HG03175 (cell line): ENCODE results near the gene MKKS.
"Not testable (repeated sequence)": the region's sequence is repeated elsewhere in the genome, so short reads cannot be mapped to it uniquely, and the experiment has no call there.

Experiments used
- ATAC-seq: cut with Tn5 transposase; IDR thresholded peaks from one replicate; pipeline ENCODE4 v1.9.1; 2021; ENCODE audit warnings: mild to moderate bottlenecking, moderate library complexity; ENCODE audit not compliant: unreplicated experiment

The MKKS gene

DNA sequence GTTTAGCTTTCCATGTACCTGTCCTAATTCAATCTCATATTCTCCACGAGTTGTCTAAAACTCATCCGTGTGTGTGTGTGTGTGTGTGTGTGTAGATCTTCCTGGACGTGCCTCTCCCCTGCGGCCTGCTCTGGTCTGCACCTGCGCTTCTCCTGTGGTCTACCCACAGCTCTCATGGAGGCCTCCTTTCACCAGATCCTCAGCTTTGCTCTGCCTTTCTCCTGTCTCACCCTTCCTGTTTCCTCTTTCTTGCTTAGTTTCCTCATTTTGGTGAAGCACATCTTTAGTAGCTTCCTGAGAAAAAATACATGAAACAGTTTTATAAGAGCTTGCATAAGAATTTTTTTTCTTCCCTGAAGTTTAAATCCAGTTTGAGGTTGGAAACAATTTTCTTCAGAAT is 19.2 kb upstream of the MKKS start:
- ATAC-seq = peak; percentile 93

DNA sequence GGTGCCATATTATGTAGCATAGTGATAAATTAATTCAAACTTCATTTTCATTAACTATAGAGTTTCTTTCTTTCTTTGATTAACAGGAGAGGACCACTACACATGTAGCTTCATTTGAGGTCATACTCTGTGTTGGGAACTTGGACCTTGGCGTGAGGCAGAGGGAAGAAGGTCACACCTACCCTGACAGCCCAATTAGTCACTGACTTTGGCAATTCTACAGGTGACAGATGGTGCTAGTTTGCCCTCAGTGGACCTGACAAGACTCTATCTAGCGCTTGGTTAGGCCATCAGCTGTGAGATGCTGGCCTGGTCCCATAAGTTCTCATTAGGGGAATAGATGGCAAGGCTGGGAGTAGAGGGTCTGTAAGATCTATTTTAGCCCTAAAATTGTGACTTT is 15.2 kb upstream of the MKKS start:
- ATAC-seq = no peak

DNA sequence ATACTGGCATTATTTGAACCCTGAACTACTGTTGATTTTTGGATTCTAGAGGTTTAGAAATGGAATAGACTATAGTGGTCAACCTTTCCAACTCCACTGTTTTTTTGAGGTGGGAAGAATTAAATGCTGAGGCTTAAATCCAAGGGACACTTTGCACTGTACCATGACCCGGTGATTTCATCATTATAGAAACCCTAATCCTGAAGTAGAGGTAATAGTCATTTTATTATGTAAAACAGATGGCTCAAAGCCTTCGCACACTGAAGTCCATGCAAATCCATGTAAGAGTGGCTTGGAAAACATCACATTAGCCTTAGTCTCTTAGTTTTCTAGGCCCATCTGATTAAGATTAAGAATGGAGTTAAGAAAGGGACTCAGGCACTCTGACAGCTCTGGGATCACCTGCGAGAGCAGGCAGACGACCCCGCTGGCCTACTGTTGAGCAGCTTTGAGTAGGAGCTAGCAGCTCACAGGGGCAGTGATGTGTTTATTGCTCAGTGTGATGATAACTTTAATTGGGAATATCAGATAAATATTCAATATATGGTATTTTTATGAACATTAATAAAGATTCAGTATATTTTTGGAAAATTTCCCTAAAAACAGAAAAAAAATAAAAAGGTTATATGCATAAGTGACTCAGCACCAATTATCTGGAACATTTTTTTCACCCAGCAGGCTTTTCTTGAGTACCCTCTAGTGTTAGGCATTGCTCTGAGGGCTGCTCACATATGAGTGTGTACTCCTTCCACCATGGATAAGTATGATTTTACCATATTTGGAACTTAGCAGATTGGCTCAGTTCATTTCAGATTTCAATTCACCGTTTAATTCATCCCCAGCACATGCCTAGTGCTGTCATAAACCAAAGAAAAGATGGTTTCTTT is 14.5 kb upstream of the MKKS start:
- no peak for ATAC-seq

DNA sequence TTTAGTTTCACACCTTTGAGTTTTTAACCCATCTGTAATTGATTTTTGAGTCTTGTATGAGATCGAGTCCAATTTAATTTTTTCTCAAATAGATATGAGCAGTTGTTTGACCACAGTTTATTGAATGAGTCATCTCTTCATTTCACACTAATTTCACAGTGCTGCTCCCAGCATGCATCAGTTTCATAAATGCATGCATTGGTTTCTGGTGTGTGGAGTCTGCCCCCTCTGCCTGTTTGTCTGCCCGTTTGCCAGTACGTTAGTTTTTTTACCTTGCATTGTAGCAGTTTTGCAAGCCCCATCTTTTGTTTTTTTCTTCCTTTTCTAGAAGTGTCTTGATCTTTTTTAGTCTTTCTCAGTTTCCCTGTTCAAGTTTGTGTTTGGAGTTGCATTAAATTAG is 13.0 kb upstream of the MKKS start:
- ATAC-seq = peak; percentile 99

DNA sequence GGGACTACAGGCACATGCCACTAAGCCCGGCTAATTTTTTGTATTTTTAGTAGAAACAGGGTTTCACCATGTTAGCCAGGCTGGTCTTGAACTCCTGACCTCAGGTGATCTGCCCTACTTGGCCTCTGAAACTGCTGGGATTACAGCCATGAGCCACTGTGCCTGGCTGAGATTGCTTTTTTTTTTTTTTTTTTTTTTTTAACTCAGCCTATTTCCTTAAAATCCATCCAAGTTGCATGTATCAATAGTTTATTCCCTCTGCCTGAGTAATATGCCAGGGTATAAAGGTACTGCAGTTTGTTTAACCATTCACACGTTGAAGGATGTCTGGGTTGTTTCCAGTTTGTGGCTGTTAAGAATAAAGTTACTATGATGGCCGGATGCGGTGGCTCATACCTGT is 11.7 kb upstream of the MKKS start:
- ATAC-seq = no peak

DNA sequence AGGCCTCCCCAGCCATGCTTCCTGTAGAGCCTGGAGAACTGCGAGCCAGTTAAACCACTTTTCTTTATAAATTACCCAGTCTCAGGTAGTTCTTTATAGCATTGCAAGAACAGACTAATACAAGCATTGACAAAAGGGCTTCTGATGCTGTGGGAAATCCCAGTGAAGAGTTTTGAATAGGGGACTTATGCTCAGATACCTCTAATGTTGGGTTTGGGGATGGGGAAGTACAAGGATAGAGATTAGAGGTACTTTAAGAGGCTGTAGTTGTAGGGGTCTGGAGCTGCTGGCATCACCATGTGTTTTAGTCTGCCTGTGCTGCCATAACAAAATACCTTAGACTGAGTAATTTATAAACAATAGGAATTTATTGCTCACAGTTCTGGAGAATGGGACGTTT is 9.9 kb upstream of the MKKS start:
- ATAC-seq = no peak

DNA sequence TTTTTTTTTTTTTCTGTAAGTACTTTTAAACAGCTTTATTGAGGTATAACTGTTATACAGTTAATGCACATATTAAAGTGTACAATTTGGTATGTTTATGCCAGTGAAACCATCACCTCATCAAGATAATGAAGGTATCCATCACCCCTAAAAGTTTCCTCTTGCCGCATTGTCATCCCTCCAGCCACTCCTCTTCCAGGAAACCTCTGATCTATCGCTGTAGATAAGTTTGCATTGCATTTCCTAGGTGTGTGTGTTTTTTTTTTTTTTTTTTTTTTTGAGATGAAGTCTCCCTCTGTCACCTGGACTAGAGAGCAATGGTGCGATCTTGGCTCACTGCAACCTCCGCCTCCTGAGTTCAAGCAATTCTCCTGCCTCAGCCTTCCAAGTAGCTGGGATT is 4.2 kb upstream of the MKKS start:
- ATAC-seq = no peak

DNA sequence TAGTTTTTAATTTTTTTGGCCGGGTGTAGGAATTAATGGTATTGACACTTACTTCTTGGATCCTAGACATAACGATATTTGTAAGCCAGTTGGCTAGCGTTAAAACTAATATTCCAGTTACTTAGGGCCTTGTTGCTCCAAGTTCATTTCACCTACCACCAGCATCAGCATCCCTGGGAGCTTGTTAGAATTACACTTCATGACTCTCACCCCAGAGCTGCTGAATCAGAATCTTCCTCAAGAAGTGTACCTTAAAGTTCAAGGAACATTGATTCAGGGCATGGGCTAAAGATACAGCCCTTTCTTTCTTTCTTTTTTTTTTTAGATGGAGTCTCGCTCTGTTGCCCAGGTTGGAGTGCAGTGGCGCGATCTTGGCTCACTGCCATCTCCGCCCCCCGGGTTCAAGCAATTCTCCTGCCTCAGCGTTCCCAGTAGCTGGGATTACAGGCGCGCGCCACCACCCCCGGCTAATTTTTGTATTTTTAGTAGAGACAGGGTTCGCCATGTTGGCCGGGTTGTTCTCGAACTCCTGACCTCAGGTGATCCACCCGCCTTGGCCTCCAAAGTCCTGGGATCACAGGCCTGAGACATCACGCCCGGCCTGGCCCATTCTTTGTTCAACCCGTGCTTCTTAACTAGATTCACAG is 2.2 kb upstream of the MKKS start:
- ATAC-seq = no peak

DNA sequence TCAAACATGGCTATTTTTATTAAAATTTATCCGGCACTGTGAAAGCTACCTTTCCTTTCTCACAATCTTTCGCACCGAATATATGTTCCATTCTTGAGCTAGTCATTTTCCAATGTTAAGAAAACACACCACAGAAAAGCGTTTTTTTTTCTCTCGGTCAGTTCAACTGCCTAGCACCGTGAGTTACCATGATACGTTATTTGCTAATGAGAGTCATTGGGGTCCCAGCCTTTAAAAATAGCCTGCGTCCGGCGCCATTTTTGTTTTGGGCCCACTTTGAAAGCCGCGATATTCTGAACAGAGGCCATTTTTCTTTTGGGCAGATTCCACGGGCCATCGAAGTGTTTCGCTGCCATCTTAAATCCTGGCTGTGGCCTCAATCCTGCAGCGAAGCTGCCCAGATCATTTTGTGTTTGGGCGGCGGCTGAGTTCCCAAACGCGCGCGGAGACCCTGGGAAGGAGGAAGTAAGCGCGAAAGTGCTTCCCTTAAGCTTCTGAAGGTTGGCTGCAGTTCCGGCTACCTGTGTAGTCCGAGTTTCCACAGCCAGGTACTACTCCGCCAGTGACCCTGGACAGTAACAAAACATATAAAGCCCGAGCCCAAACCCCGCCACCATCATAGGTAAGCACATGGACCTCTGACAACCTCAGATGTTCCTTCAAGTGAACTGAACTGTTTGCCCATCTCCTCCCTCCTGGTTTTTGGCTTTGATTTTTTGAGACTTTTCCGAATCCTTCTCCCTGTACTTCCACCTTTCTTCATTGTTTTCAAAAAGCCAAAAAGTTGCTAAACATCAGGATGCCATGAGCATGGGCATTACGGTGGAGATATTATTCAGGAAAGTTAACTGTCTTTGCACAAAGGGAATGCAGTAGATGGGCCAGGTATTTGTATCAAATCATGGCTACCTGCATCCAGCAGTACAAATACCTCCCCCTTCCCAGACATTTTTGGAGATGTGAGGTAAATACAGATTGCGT is 1.1 kb upstream of the MKKS start, which contains the start of gene SLX4IP:
TSS of gene SLX4IP (plus strand) at position 474 of the 981 bp plus-strand sequence. CDS start 22,900 bp downstream, outside the sequence.
- ATAC-seq = peak; percentile 57

DNA sequence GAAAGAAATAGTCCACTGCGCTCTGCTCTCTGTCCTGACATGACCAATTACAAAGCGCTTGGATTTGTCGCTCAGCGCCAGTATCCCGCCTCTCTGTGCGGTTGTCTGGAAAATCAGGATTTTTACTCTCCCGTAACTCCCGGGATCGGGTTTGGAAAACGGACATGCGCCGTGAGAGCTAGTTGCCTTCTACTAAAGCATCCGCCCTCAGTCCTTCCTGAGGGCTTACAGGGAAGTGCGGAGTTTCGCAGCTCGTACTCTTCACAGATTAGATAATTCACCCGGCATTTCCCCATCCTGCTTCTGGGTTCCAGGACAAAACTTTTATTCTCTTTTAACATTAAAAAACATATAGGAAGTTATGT is 427 bp upstream of the MKKS start:
- ATAC-seq = peak; percentile 31

DNA sequence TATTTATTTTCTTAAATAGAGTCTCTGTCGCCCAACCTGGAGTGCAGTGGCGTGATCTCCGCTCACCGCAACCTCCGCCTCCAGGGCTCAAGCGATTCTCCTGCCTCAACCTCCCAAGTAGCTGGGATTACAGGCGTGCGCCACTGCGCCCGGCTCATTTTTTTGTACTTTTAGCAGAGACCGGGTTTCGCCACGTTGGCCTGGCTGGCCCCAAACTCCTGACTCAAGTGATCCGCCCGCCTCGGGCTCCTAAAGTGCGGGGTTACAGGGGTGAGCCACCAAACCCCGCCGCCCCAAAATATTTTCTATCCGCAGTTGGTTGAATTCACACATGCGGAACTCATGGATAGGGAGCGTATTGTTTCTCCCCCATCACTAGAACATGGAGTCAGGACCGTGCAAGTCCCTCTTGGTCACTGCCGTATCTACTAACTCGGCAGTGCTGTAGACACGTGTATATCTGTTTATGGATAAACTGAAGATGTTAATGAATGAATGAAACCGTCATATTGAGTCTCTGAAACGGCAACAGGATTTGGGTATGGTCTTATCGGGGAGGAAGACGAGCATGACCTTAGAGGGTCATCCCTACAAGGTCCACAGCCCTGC is 904 bp downstream of the MKKS start:
- ATAC-seq = no peak

DNA sequence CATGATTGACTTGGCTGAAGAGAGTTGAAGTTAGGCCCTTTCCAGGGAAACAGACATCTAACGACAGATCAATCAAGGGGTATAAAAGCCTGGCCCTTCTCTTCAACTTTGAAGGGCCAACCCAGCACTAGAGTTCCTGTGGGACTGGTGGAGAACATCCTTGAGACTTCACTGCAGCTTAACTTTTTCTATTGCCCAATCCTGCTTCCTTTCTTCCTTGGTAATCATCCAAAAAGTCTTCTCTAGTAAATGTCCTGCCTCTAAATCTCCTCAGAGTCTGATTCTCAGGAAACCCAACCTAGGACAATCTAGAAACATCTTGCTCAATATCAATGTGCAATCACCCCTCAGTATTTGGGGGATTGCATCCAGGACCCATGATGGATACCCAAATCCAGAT is 1.9 kb downstream of the MKKS start:
- no peak for ATAC-seq

DNA sequence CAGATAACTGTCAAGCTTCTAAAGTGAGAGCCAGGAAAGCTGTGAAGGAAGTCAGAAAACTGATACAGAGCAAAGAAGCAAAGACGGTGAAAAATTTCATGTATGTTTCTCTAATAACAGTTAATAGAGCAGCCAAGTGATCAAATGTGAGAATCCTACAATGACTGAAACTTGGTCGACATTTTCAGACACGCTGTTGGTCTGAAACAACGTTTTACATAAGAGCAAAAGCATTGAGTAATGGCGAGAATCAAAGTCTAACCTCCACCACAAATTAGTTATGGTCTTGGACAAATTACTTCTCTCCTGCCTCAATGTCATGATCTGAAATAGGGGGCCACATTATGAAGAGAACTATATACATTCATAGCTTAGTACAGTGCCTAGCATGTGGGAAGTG is 3.3 kb downstream of the MKKS start:
- no peak for ATAC-seq

DNA sequence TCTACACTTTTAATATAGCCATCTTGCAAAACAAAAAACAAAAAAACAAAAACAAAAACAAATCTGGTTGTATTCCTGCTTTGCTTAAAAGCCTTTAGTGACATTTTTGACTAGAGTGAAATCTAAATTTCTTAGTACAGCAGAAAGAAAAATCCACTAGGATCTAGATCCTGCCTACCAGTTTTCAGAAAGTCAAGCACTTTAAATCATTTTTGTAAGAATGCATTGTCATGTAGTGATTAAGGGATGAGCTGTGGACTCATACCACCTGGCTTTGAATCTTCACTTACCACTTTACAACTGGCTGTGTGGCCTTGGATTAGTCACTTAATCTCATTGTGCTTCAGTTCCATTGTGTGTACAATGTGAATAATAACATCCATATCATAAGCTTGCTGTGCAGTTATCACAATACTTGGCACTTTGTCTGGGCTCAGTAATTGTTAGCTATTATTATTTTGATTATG is 4.0 kb downstream of the MKKS start:
- no peak for ATAC-seq

DNA sequence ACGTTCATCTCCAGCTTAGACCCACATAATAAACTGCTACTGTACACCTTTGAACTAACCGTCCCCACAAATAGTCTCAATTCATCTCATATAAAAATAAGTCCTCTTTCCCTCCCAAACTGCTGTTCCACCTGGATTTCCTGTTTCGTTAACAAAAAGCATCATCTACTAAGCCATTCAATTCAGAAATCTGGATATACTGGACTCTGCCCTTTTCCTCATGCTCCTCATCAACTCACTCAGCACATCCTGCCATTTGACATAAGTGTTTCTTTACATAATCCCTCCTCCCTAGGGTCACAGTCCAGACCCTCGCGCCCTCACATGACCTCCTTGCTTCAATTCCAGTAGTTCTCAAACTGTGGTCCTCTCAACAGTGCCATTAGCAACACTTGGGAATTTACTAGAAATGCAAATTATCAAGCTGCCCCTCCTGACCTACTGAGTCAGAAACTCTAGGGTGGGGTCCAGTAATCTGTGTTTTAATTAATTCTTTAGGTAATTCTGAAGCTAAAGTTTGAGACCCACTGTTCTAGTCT is 4.5 kb downstream of the MKKS start:
- no peak for ATAC-seq

DNA sequence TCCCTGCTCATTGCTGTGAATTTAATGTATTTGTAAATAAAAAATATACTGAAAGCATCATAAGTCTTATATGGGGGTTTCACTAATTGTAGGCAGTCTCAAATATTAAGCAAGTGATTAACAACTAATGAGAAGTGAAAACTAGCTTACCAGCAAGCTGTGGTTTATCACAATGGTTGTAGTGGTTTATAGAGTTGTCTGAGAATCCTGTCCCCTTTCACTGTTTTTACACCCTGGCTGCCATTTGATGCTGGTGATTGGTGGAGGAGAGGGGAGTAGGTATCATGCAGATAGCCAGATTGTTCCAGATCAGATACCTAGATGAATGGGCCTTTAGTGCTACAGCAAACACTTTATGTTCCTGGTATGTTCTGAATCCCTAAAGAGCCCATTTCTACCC is 6.0 kb downstream of the MKKS start:
- ATAC-seq = peak; percentile 31

DNA sequence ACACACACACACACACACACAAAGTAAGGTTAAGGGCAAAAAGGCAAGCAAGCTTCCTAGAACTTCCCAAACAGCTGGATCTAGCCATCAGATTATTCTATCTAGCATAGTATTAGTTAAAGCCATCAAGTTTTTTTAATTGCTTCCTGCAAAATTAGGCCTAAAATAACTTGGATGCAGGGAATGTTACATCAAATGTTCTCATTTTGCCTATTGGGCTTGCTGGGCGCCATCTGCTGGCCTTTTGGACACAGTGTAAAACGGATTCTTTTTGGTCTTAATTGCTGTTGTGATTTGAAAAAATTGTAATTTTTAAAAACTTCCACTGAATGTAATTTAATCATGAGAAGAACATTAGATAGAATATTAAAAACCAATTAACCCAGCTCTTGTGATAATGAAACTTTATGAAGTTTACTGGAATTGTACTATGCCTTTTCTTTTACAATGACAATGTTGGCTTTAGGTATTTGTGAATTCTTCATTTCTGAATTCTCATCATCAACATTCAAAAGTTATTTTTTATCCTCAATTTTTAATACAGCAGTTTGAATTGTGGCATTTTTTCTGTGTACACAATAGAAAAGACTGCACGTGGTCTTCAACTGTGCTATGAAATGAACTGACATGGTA is 6.8 kb downstream of the MKKS start:
- ATAC-seq = no peak

DNA sequence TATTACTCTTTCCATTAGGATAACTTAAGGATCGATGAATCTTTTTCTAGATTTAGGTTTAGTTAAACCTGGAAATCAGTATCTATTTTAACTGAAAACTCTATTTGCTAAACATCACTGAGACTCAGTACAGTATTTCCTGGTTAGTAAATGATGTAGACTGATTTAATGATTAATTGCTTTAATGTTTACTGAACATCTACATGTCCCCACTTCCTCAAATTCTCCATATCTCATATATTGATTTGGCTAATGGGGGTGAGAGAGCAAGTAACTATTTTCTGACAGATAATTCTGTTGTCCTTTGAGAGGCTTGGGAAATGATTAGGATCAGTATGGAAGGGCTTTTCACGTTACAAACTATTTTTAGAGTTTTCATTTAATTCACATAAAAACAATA is 10.3 kb downstream of the MKKS start:
- ATAC-seq = peak; percentile 89

DNA sequence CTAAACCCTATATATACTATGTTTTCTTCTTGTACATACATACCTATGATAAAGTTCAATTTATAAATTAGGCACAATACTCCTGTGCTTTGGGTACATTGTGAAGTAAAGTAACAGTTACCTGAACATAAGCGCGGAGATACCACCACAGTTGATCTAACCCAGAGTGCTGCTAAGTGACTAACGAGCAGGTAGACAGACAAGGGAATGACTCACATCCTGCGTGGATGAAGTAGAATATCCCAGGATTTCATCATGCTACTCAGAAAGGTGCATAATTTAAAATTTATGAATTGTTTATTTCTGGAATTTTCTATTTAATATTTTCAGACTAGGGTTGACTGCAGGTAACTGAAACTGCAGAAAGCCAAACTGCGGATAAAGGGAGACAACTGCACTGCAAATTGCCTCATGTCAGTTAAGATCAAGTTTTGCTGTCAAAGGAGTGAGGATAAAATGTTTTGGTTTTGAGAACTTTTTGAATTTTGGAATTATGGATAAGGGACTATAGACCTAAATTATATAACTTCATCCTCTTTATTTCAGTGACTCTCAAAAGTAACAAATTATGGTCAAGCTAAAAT is 14.4 kb downstream of the MKKS start:
- ATAC-seq = no peak

DNA sequence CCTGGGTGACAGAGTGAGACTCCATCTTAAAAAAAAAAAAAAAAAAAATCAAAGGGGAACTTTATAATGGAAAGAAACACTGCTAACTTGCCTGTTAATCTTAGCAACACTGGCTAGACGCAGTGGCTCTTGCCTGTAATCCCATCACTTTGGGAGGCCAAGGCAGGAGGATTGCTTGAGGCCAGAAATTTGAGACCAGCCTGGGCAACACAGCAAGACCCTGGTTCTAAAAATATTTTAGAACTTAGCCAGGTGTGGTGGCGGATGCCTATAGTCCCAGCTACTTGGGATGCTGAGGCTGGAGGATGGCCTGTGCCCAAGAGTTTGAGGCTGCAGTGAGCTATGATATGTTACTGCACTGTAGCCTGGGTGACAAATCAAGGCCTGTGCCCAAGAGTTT is 16.8 kb downstream of the MKKS start:
- ATAC-seq = not testable (repeated sequence)
